Measurements from ENCODE around the gene ADAM12. TPM values are rescaled to one million over a fixed set of nuclear protein-coding genes. Genes with fewer than 3 reads are reported as not detected.

The ADAM12 gene
- total and polyA plus RNA-seq, 2 donors (not counting 3 experiments of a cell fraction or from before 2014, with no cell fraction given), result 0.22 to 0.33 TPM

DNA sequence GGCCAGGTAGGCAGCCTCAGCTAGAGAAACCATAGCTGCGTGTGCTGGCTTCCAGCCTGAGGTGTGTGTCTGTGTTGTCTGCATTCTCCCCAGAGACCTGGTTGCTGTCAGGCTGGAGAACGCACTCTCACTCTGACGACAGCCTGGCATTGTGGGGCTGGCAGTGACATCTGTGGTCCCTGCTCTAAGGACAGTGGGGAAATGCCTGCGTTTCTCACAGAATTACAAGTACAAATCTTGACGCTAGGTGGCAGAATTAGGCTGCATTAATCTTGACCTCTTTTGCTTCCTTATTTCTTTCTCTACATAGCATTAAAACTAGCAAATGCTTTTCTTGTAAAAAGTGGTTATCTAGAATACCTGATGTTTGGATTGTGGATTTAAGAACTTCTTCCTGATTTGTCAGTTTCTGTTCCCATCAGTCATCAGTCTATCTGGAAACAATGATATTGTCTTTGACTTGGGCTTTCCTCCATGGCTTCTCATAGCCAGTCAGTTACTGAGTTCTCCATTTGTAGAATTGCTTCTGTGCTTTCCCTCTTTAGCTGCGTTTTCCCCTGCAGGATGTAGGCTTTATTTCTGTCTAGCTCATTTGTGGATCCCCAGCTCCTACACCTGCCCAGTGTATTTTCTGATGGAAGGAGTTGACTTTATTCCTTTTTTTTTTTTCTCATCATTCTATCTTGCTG is 405.9 kb downstream of the ADAM12 start:
- no peak overlapping the region for H3K9ac ChIP-seq (replicated peaks; ENCODE audit: extremely low read depth, insufficient read depth, low read length)
- no peaks in the 10 kb centered on the region for H3K79me2 ChIP-seq (ENCODE audit: control insufficient read depth, insufficient read depth, low read length)
- no peak overlapping the region for H3K4me3 ChIP-seq (replicated peaks in 1 of 3; ENCODE audit: insufficient read depth in 1 of 3, low read depth in 1 of 3, low read length in 3 of 3)
- H4K20me1 ChIP-seq (replicated peaks; ENCODE audit: control insufficient read depth, extremely low read depth, insufficient read depth, low read length), result no peaks in the 10 kb centered on the region
- H3K27me3 ChIP-seq (ENCODE audit: control insufficient read depth in 2 of 2, insufficient read depth in 2 of 2, low read length in 2 of 2), result no peaks in the 10 kb centered on the region
- dilution Hi-C loops (cut with MboI; ENCODE audit: extremely low pct_ligation_motif_present, low sequenced_read_pairs) (no loop called here), intact Hi-C loops (cut with micrococcal nuclease) (loop anchor here (1.0 to 5.0 kb wide), 9 partner anchors 80 to 767 kb away; no protein-coding TSS in a partner anchor)
- POLR2A ChIA-PET, result no interaction called here
- no peak overlapping the region for H2AFZ ChIP-seq (ENCODE audit: low read depth, low read length)
- H3K36me3 ChIP-seq (ENCODE audit: control insufficient read depth in 2 of 2, extremely low read depth in 1 of 2, insufficient read depth in 2 of 2, low read length in 2 of 2), result no peaks in the 10 kb centered on the region
- FAIRE-seq (peak; percentile 89), DNase-seq (ENCODE audit: low read depth, low spot score) (peak; percentile 78)
- H3K9me1 ChIP-seq (replicated peaks; ENCODE audit: control insufficient read depth, extremely low read depth, insufficient read depth, low read length), result no peaks in the 10 kb centered on the region
- no TSS peak for BruUV-seq (replicated peaks)
- H3K4me2 ChIP-seq (ENCODE audit: insufficient read depth, low read length), result no peak overlapping the region
- no peak overlapping the region for H3K27ac ChIP-seq (ENCODE audit: insufficient read depth, low read depth, low read length)
- no peaks in the 10 kb centered on the region for H3K9me3 ChIP-seq (replicated peaks; ENCODE audit: control insufficient read depth, insufficient read depth, low read length)
- H3K4me1 ChIP-seq (ENCODE audit: control insufficient read depth, extremely low read depth, insufficient read depth, low read length), result no peaks in the 10 kb centered on the region
- no peak for TF ChIP-seq POLR2A (IDR thresholded peaks at IDR 0.05; ENCODE audit: low read depth, low read length)
- TF ChIP-seq, protein P1, sequence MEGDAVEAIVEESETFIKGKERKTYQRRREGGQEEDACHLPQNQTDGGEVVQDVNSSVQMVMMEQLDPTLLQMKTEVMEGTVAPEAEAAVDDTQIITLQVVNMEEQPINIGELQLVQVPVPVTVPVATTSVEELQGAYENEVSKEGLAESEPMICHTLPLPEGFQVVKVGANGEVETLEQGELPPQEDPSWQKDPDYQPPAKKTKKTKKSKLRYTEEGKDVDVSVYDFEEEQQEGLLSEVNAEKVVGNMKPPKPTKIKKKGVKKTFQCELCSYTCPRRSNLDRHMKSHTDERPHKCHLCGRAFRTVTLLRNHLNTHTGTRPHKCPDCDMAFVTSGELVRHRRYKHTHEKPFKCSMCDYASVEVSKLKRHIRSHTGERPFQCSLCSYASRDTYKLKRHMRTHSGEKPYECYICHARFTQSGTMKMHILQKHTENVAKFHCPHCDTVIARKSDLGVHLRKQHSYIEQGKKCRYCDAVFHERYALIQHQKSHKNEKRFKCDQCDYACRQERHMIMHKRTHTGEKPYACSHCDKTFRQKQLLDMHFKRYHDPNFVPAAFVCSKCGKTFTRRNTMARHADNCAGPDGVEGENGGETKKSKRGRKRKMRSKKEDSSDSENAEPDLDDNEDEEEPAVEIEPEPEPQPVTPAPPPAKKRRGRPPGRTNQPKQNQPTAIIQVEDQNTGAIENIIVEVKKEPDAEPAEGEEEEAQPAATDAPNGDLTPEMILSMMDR (IDR thresholded peaks at IDR 0.05; ENCODE audit: extremely low read depth in 1 of 2, insufficient read depth in 1 of 2, low read depth in 1 of 2, low read length in 2 of 2), result peak; percentile 39 to 42
- CTCF ChIA-PET, result interaction anchor here (0.7 to 6.6 kb wide), 19 partner anchors 10 to 767 kb away, joined by 3 to 88 read pairs (median 4); no protein-coding TSS in a partner anchor

DNA sequence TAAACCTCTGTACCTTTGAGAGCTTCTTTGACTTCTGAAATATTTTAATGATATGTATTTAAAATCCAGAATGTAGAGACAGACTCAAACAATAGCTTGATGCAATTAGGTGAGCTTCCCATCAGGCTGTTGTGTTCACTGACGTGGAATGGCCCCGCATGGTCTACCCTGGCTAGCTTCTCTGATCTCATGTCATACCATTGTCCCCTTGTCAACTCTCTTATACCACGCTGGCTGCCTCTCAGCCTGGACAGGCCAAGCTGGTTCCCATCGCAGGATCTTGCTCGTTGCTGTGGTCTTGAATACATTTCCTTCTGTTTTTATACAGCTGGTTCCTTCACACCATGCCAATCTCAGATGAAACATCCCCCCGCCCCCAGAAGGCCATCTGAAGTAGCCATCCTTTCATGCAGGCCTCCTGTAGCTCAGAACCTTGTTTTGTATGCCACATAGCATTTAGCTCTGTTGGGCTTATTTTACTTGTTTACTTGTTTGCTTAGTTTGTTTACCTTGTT is 407.7 kb downstream of the ADAM12 start:
- dilution Hi-C loops (cut with MboI; ENCODE audit: extremely low pct_ligation_motif_present, low sequenced_read_pairs) (no loop called here), intact Hi-C loops (cut with micrococcal nuclease) (loop anchor here (5.0 kb wide), 1 partner anchor 322 kb away; no protein-coding TSS in a partner anchor)
- H3K9me1 ChIP-seq (replicated peaks; ENCODE audit: control insufficient read depth, extremely low read depth, insufficient read depth, low read length), result no peaks in the 10 kb centered on the region
- no peaks in the 10 kb centered on the region for H3K36me3 ChIP-seq (ENCODE audit: control insufficient read depth in 2 of 2, extremely low read depth in 1 of 2, insufficient read depth in 2 of 2, low read length in 2 of 2)
- no TSS peak for BruUV-seq (replicated peaks)
- FAIRE-seq (no peak), DNase-seq (ENCODE audit: low read depth, low spot score) (no peak)
- TF ChIP-seq JUN (IDR thresholded peaks at IDR 0.05; ENCODE audit: borderline replicate concordance, insufficient read depth, insufficient read length, low read depth) (no peak), POLR2AphosphoS5 (IDR thresholded peaks at IDR 0.05; ENCODE audit: insufficient read depth, low read depth, low read length) (no peak)
- TF ChIP-seq, protein P1 (IDR thresholded peaks at IDR 0.05; ENCODE audit: extremely low read depth in 1 of 2, insufficient read depth in 1 of 2, low read depth in 1 of 2, low read length in 2 of 2), result no peak
- H3K4me2 ChIP-seq (ENCODE audit: insufficient read depth, low read length), result no peak overlapping the region
- H3K9me3 ChIP-seq (replicated peaks; ENCODE audit: control insufficient read depth, insufficient read depth, low read length), result no peaks in the 10 kb centered on the region
- no peak overlapping the region for H3K9ac ChIP-seq (replicated peaks; ENCODE audit: extremely low read depth, insufficient read depth, low read length)
- POLR2A ChIA-PET, result no interaction called here
- H3K4me1 ChIP-seq (ENCODE audit: control insufficient read depth, extremely low read depth, insufficient read depth, low read length), result no peaks in the 10 kb centered on the region
- H4K20me1 ChIP-seq (replicated peaks; ENCODE audit: control insufficient read depth, extremely low read depth, insufficient read depth, low read length), result no peaks in the 10 kb centered on the region
- H3K4me3 ChIP-seq (replicated peaks in 1 of 3; ENCODE audit: insufficient read depth in 1 of 3, low read depth in 1 of 3, low read length in 3 of 3), result no peak overlapping the region
- no peaks in the 10 kb centered on the region for H3K27me3 ChIP-seq (ENCODE audit: control insufficient read depth in 2 of 2, insufficient read depth in 2 of 2, low read length in 2 of 2)
- no peak overlapping the region for H3K27ac ChIP-seq (ENCODE audit: insufficient read depth, low read depth, low read length)
- H3K79me2 ChIP-seq (ENCODE audit: control insufficient read depth, insufficient read depth, low read length), result no peaks in the 10 kb centered on the region
- H2AFZ ChIP-seq (ENCODE audit: low read depth, low read length), result no peak overlapping the region
- CTCF ChIA-PET, result interaction anchor here (1.1 to 6.6 kb wide), 4 partner anchors 45 to 912 kb away, joined by 3 to 88 read pairs (median 40); no protein-coding TSS in a partner anchor
